GM12873 (cell line): Measurements from ENCODE around the gene SLC38A10.

ENCODE experiments used
- CTCF ChIP-seq: IDR thresholded peaks from 2 replicates; pipeline ENCODE4 v1.5.1; 2012; ENCODE audit warnings: low read depth, mild to moderate bottlenecking, moderate library complexity, low read length, control low read depth; ENCODE audit not compliant: insufficient read depth; ENCODE audit errors: missing control alignments

SLC38A10 gene

GRCh38 chr17:81242421-81243332 is 52.4 kb downstream of the SLC38A10 start:
- TF ChIP-seq CTCF = no peak

GRCh38 chr17:81241648-81242420 is 53.3 kb downstream of the SLC38A10 start:
- TF ChIP-seq CTCF = peak; percentile 89

GRCh38 chr17:81241203-81241602 is 53.9 kb downstream of the SLC38A10 start:
- no peak for TF ChIP-seq CTCF

GRCh38 chr17:81240761-81241160 is 54.3 kb downstream of the SLC38A10 start:
- TF ChIP-seq CTCF = no peak

- no peak for TF ChIP-seq CTCF
Observed at GRCh38 chr17:81239714-81240555, 55.2 kb downstream of the SLC38A10 start.

- TF ChIP-seq CTCF = no peak
Observed at GRCh38 chr17:81238815-81239713, 56.0 kb downstream of the SLC38A10 start, which contains the start of the genes NDUFAF8 and TEPSIN. Gene NDUFAF8 (plus strand): TSS chr17:81239318. CDS start chr17:81239364, 46 bp downstream. Gene TEPSIN (minus strand): TSS chr17:81239055. CDS start chr17:81239033, 22 bp downstream.
